ENCODE results near the gene TMEM69. TPM values are rescaled to one million over a fixed set of nuclear protein-coding genes. Genes with fewer than 3 reads are reported as not detected.

Gene TMEM69
- total and polyA plus RNA-seq, 4 donors = 13.8 to 26.1 (median 16.8) TPM

DNA sequence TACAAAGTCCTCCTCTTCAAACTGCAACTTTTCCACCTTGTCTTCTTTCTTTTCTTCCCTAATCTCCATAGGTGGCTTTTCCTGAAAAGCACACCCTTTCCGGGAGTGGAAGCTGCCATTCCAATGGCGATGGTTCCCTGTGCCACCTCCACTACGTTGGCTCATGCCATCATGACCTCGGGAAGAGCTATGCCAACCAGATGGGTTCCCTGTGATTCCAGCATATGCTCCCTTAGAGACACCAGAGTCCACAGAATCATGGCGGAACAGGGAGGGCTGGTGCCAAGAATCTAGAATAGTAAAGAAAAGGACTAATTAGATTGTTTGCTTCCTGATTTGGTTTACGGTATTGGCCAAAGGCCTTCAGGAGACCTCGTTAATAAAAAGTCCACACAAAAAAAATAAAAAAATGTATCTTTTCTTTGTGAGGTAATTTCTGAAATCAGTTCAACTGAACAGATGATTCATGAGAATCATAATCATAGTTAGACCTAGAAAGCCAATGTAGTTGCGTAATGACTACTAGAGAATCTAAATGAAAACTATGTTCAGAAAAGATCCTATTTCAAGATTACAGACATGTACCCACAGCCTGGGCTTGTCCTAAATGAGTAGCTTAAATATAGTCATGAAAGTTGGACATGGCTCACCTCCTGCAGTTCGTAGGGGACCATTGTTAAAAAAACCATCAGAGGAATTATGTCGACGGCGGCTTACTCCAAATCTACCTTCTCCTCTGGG is 33.3 kb upstream of the TMEM69 start:
- Histone ChIP-seq H3K9ac (ENCODE audit: insufficient read depth in 1 of 2, low read length in 2 of 2) (no peak overlapping the region), H3K4me3 (no peak overlapping the region), H3K4me1 (ENCODE audit: control insufficient read depth in 5 of 5, insufficient read depth in 5 of 5, low read length in 5 of 5) (no peaks in the 10 kb centered on the region), H3K27me3 (ENCODE audit: control insufficient read depth in 3 of 3, insufficient read depth in 3 of 3, low read length in 2 of 3) (no peaks in the 10 kb centered on the region), H3K9me3 (ENCODE audit: control insufficient read depth in 4 of 4, insufficient read depth in 3 of 4, low read length in 3 of 4) (no peaks in the 10 kb centered on the region), H3K27ac (ENCODE audit: low read depth in 1 of 2, low read length in 1 of 2) (no peak overlapping the region), H3K36me3 (ENCODE audit: control insufficient read depth in 4 of 4, insufficient read depth in 4 of 4, low read length in 4 of 4) (peaks cover 31 to 61% (median 41%) of the 10 kb centered on the region in 4 donors)
- ATAC-seq (ENCODE audit: insufficient read depth, low FRiP score) = no peak
- TF ChIP-seq, protein P1, sequence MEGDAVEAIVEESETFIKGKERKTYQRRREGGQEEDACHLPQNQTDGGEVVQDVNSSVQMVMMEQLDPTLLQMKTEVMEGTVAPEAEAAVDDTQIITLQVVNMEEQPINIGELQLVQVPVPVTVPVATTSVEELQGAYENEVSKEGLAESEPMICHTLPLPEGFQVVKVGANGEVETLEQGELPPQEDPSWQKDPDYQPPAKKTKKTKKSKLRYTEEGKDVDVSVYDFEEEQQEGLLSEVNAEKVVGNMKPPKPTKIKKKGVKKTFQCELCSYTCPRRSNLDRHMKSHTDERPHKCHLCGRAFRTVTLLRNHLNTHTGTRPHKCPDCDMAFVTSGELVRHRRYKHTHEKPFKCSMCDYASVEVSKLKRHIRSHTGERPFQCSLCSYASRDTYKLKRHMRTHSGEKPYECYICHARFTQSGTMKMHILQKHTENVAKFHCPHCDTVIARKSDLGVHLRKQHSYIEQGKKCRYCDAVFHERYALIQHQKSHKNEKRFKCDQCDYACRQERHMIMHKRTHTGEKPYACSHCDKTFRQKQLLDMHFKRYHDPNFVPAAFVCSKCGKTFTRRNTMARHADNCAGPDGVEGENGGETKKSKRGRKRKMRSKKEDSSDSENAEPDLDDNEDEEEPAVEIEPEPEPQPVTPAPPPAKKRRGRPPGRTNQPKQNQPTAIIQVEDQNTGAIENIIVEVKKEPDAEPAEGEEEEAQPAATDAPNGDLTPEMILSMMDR (IDR thresholded peaks at IDR 0.05; ENCODE audit: control extremely low read depth, extremely low read depth) = no peak
- no peak for DNase-seq
- 95 to 97% methylated on average over 12 of the region's 12 CpGs for WGBS, 2 donors

DNA sequence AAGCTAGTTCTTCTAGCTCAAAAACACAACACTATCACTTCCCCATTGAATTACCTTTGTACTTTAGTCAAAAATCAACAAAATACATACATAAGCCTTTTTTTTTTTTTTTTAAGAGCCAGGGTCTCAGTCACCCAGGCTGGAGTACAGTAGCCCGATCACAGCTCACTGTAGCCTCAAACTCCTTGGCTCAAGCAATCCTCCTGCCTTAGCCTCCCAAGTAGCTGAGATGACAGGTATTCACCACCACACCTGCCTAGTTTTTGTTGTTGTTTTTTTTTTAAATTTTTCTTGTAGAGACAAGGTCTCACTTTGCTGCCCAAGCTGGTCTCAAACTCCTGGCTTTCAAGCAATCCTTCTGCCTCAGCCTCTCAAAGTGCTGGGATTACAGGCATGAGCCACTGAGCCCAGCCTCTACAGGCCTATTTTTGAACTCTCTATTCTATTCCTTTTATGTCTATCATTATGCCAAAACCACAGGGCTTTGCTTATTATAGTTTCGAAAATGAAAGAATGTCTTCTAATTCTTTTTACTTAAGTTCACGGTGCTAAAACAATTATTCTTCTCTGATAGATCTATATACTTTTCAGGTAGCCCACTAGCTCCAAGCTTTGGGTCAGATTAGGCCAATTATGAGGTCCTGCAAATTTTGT is 31.3 kb upstream of the TMEM69 start:
- Histone ChIP-seq H3K9me3 (ENCODE audit: control insufficient read depth in 4 of 4, insufficient read depth in 3 of 4, low read length in 3 of 4) (no peaks in the 10 kb centered on the region), H3K27me3 (ENCODE audit: control insufficient read depth in 3 of 3, insufficient read depth in 3 of 3, low read length in 2 of 3) (no peaks in the 10 kb centered on the region), H3K27ac (ENCODE audit: low read depth in 1 of 2, low read length in 1 of 2) (no peak overlapping the region), H3K4me1 (ENCODE audit: control insufficient read depth in 5 of 5, insufficient read depth in 5 of 5, low read length in 5 of 5) (no peaks in the 10 kb centered on the region), H3K9ac (ENCODE audit: insufficient read depth in 1 of 2, low read length in 2 of 2) (no peak overlapping the region), H3K36me3 (ENCODE audit: control insufficient read depth in 4 of 4, insufficient read depth in 4 of 4, low read length in 4 of 4) (peaks cover 31 to 45% (median 33%) of the 10 kb centered on the region in 4 donors), H3K4me3 (no peak overlapping the region)
- 95 to 96% methylated on average over 3 of the region's 3 CpGs for WGBS, 2 donors
- no peak for DNase-seq
- no peak for ATAC-seq (ENCODE audit: insufficient read depth, low FRiP score)
- TF ChIP-seq, protein P1 (IDR thresholded peaks at IDR 0.05; ENCODE audit: control extremely low read depth, extremely low read depth) = no peak

DNA sequence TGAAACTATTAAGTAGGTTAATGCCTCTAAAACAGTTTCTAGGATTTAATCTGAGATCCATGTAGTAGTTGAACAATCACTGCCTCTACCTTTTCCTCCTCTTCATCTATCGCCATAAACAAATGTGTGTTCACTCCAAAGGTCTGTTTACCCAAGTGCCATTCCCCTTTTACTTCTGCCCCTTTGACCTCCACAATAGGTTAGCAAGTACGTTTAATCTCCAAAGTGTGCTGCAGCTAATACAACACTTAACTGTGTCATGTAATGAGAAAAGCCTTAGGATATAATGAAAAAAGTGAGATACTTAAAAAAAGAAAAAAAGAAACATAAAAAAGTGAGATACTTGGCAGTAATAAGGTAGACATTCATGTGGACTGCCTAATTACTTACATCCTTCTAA is 29.8 kb upstream of the TMEM69 start:
- TF ChIP-seq, protein P1 (IDR thresholded peaks at IDR 0.05; ENCODE audit: control extremely low read depth, extremely low read depth) = no peak
- no peak for ATAC-seq (ENCODE audit: insufficient read depth, low FRiP score)
- Histone ChIP-seq H3K4me3 (no peak overlapping the region), H3K9me3 (ENCODE audit: control insufficient read depth in 4 of 4, insufficient read depth in 3 of 4, low read length in 3 of 4) (no peaks in the 10 kb centered on the region), H3K27me3 (ENCODE audit: control insufficient read depth in 3 of 3, insufficient read depth in 3 of 3, low read length in 2 of 3) (no peaks in the 10 kb centered on the region), H3K27ac (ENCODE audit: low read depth in 1 of 2, low read length in 1 of 2) (no peak overlapping the region), H3K9ac (ENCODE audit: insufficient read depth in 1 of 2, low read length in 2 of 2) (no peak overlapping the region), H3K36me3 (ENCODE audit: control insufficient read depth in 4 of 4, insufficient read depth in 4 of 4, low read length in 4 of 4) (peaks cover 25 to 42% (median 31%) of the 10 kb centered on the region in 4 donors), H3K4me1 (ENCODE audit: control insufficient read depth in 5 of 5, insufficient read depth in 5 of 5, low read length in 5 of 5) (no peaks in the 10 kb centered on the region)
- DNase-seq = no peak
- WGBS, 2 donors = 81 to 89% methylated on average over 2 of the region's 2 CpGs
